ENCODE data around the gene CPA3.

GRCh38 chr3:148914936-148915690 lies 50.0 kb downstream of the CPA3 start:
- no peak for TF ChIP-seq CTCF (IDR thresholded peaks at IDR 0.05; ENCODE audit: insufficient read depth, low read depth, low read length)
- TF ChIP-seq EZH2 (IDR thresholded peaks at IDR 0.05; ENCODE audit: insufficient read depth, low read length): no peak

All from astrocyte (in vitro differentiated cells and primary cell).